Stimulated activated naive CD8-positive, alpha-beta T cell treated with anti-CD3 and anti-CD28 coated beads, Interleukin-15, amount 100 ng/mL, for 72 hours (primary cell): Measurements from ENCODE around the gene ALDH1A3.

Experiments
- ATAC-seq: fragments of 150-1000 bp; cut with Tn5 transposase; 2 replicates; pipeline ENCODE4 v1.10.0; 2021; ENCODE audit warnings: mild to moderate bottlenecking, moderate library complexity
- DNase-seq, 2 donors: peaks; one replicate each; pipeline ENCODE4 v3.0.0; 2021 to 2022
- H3K27ac Mint-ChIP-seq, 2 donors: one replicate each; pipeline ENCODE4 v1.8.0; 2022; ENCODE audit warnings: mild to moderate bottlenecking in 2 of 2, mixed read lengths in 2 of 2, moderate library complexity in 2 of 2
- H3K27me3 Mint-ChIP-seq: one replicate; pipeline ENCODE4 v1.8.0; 2022; ENCODE audit warnings: mixed read lengths
- H3K4me1 Mint-ChIP-seq: one replicate; pipeline ENCODE4 v1.8.0; 2022; ENCODE audit warnings: mild to moderate bottlenecking, mixed read lengths
- H3K4me3 Mint-ChIP-seq, 2 donors: one replicate each; pipeline ENCODE4 v1.8.0; 2022; ENCODE audit warnings: mild to moderate bottlenecking in 2 of 2, mixed read lengths in 2 of 2, moderate library complexity in 1 of 2
- H3K9me3 Mint-ChIP-seq, 2 donors: one replicate each; pipeline ENCODE4 v1.8.0; 2022; ENCODE audit warnings: mixed read lengths in 2 of 2

The ALDH1A3 gene

DNA sequence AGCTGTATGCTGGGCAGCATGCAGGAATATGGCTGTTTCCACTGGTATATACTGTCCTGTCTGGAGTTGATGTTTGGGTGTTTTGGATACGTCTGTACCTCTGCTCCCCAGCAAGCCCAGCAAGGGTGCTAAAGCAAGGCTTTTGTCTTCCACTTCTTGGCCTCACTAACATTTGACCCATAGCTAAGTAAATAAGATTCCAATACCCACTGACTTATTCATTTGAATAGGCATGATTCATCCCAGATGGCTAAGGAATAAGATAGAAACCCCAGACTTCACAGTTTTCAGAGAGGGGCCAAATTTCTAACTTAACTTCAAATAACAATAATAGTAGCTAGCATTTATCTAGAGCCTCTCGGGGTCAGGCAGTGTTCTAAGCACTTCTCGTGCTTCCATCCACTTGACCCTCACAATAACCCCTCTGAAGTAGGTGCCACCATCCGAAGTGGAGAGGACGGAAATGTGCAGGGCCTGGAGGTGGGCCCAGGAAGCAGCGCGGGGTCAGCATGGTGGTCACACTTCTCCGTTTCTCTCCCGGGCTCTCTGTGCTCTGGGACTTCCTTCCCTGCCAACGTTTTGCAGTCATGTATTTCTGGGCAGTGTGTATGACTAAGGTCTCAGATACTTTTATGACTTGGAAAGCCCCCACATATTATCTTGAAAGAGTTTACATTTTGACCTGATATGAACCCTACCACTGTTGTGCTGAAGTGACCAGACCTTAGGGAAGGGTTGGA lies 78.9 kb downstream of the ALDH1A3 start:
- ATAC-seq: no peak
- H3K27me3 Mint-ChIP-seq: peaks cover 62% of the 10 kb centered on the region

DNA sequence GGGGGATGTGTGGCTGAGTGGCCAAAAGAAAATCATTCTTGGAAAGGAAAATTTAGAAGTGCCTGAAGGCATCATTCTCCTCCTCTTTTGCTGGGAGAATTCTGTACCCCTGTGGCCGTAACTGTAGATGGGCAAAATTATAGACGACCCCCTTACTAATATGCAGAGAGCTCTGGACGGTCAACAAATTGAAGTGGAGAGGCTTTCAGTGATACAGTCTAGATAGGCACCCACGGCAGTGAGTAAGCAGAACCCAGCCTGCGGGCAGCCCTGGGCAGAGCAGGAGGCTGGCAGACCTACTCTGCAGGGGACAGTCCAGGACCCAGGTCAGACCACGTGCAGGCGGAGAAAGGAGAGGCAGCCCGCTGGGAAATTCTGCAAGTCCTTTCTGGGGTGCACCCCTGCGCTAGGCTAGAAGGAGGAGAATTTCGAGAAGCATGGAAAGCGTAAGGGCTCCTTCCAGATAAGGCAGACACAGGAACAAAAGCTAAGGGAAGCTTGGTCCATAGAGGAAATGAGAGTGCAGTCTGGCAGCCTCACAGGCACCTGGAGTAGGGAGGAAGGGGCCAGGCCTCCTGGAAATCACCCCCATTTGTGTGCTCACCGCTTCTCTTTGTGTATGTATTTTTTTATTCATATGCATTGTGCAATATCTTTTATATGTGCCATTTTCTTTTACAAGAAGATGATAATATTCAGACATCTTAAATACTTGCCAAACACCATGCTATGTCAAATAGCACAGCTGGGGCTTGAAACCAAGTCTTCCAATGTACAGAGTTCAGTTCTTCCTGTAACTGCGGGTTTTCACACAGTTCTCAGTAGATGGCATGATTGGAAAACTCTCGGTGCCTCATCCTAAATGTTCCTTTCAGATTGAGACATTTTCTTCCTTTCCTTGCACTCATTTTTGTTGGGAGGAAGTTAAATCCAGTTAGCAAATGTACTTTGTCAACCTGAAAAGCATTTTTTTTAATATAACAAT lies 79.7 kb downstream of the ALDH1A3 start:
- no peak overlapping the region for H3K27ac Mint-ChIP-seq
- DNase-seq: no peak

More for the DNA sequence above, 78.9 kb downstream of the ALDH1A3 start:
- no peaks in the 10 kb centered on the region for H3K9me3 Mint-ChIP-seq
- no peak overlapping the region for H3K4me3 Mint-ChIP-seq
- H3K4me1 Mint-ChIP-seq: no peaks in the 10 kb centered on the region
- DNase-seq: no peak
- peak overlapping the region in 1 of 2 donors; percentile 54 for H3K27ac Mint-ChIP-seq

More for the DNA sequence above, 79.7 kb downstream of the ALDH1A3 start:
- no peak overlapping the region for H3K4me3 Mint-ChIP-seq
- H3K27me3 Mint-ChIP-seq: peaks cover 61% of the 10 kb centered on the region
- no peak for ATAC-seq
- H3K4me1 Mint-ChIP-seq: no peaks in the 10 kb centered on the region
- no peaks in the 10 kb centered on the region for H3K9me3 Mint-ChIP-seq
